HUDEP-2 (cell line): Measurements from ENCODE around the gene DCT.

ENCODE experiments used
- DNase-seq, 76 experiments: peaks; one replicate each; lab custom pipeline; 2025; ENCODE audit not compliant: unreplicated experiment in 76 of 76; lab: John Stamatoyannopoulos, UW

Gene DCT

GRCh38 chr13:94408314-94409036, 71.0 kb downstream of the DCT start:
- no peak for DNase-seq

DNA sequence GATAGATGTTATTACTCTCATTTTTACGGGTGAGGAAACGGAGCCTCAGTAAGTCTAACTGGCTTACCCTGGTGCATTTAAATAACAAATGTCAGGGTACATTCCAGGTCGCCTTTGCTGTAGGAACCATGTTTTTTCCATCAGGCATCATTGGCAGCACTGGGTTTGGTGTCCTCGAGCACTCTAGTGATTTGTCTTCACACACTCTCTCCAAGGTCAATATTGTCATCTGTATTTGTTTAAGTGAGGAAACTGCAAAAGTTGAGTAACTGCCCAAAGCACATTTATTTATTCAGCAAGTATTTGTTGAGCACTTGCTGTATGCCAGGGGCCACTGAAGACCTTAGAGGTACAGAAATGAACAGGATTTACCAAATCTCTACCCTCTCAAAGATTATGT, 78.6 kb downstream of the DCT start:
- no peak for DNase-seq

DNA sequence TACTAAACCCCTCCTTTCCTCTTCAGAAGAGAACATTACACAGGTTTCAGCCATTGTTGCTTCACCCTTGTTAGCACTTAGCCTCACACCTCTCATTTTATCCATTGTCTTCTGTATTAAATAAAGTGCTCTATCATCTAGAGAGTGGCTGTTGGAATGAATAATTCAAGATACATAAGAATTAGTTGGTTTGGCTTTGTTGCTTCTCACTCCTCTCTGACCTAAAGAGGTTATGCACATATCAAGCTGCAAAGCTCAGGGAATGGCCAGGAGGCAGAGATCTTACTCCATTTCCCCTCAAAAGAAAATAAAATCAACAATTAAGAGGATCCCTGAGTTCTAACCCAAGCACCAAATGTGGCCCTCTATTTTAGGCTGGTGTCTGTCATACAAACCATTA, 79.7 kb downstream of the DCT start:
- no peak for DNase-seq

GRCh38 chr13:94395860-94396259, 83.6 kb downstream of the DCT start:
- no peak for DNase-seq

DNA sequence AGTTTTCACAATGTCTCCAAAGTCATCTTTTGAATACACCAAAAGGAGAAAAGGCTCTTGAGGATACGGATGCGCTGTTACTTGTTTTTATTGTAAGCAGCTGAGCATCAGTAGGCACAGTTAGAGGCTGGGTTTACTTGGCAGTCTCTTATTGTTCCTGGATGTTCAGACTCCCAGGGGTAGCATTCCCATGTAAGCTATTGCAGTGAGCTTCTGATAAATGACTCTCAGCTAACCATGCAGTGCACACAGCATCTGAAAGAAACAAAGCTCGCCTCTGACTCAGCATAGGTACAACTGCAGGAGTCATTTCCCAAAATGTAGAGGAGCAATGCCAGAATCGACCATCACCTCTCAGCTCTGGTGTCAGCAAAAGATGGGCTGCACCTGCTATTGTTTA, 84.8 kb downstream of the DCT start:
- DNase-seq, result no peak

DNA sequence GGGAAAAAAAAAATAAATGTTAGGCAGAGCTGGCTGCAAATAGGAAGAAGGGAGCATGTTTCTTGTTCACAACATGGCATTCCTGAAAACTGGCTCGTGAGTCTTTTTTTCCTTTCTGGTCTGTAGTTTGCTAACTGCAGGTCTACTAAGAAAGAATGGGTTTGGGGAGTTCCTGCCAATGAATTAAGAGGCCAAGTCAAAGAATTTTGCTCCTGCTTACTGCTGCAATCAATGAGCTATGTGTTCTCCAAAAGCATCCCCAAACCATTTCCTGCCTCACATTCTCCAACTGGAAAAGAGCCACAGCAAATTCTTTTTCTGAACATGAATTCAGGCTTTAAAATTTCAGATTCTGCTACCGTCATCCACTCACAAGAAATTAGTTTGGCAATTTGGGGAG, 88.6 kb downstream of the DCT start:
- no peak for DNase-seq

- DNase-seq, result peak in 1 of 76 experiments; percentile 3
Measured at GRCh38 chr13:94389604-94390351, 89.7 kb downstream of the DCT start.

DNA sequence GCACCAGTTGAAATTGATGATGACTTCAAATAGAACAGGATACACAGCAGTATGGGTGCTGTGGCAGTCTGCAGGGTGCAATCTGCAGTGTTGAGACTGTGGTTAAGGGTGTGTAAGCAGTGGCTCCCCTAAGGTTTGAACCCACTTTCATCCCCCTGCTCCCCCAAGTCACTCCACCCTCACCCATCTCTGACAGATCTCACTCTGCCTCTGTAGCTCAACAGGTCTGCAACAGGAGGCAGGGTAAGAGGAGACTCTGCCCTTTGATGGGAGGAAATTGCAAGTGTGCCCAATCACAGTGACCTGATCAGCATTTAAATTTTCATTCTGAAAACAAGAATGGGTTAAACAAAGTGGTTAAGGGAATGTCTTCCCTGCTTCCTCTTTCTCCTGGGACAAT, 92.4 kb downstream of the DCT start:
- DNase-seq, result no peak
